ENCODE data around the gene CTDSPL.
A peak's percentile ranks its signal among the peaks of the same experiment; 100 is the strongest.
"Not testable (repeated sequence)": the region's sequence is repeated elsewhere in the genome, so short reads cannot be mapped to it uniquely, and the experiment has no call there.

The CTDSPL gene

GRCh38 chr3:37968813-37969595, 107.3 kb downstream of the CTDSPL start:
- no peak for DNase-seq (ENCODE audit: low read depth)

DNA sequence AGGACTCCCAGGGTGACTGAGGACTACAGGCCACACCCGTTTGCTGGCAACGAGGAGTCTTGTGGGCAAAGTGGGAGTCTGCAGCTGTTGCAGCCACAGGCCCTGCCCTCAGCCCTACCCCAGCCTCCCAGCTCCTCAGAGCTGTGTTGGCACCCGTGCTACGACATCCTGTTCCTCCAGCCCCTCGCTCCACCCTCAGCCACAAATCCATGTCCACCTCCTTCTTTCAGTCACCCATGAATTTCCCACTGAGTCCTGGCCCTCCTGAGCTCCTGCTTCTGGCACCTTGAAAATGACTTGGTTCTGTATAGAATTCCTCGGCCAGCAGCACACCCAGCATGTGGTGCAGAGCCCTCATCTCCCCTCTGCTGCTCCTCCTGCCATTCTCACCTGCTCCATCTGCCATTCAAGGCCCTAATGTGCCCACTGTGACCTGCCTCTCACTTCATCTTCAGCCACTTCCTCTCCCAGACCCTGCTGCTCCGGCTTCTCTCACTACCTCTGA, 108.0 kb downstream of the CTDSPL start:
- no peak for DNase-seq (ENCODE audit: low read depth)

DNA sequence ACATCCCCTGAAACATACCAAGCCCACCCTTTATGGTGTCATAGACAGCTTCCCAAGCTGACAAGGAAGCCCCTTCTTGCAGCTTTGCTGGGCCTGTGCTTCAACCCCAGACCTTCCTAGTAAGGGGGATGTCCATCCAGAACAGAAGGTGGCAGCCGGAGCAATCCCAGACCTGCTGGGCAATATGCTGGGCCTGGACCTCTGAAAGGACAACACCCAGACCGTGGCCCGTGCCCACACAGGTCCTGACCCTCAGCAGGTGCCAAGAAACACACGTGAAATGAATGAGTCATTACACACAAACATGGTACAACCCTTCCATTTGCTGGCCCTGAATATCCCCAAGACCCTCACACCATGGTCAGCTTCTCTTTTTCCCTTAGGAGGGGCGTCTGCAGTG, 109.1 kb downstream of the CTDSPL start:
- DNase-seq (ENCODE audit: low read depth): no peak

DNA sequence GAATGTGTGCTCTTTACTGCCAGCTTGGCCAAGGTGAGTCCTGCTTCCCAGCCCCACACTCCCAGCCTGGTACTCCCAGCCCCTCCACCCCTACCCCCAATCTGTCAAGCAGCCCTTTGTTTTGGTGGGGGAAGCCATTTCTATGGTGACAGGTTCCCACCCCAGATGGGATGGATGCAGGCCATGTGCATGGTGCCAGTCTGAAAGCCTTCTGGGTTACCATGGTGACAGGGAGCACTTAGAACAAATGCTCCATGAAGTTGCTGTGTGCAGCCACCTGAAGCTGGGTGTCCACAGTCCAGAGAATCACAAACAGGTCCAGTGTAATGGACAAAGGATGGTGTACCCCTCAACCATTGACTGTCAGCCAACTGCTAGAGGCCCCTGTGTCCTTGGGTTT, 109.8 kb downstream of the CTDSPL start:
- no peak for DNase-seq (ENCODE audit: low read depth)

DNA sequence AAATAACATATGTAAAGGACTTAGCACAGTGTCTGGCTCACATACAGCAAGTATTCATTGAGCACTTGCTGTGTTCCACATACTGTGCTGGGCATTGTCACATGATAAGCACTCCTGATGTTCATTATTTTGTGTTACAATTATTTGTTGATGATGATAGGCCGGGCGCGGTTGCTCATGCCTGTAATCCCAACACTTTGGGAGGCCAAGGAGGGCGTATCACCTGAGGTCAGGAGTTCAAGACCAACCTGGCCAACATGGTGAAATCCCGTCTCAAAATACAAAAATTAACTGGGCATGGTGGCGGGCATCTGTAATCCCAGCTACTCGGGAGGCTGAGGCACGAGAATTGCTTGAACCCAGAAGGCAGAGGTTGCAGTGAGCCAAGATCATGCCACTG, 110.4 kb downstream of the CTDSPL start:
- not testable (repeated sequence) for DNase-seq (ENCODE audit: low read depth)

DNA sequence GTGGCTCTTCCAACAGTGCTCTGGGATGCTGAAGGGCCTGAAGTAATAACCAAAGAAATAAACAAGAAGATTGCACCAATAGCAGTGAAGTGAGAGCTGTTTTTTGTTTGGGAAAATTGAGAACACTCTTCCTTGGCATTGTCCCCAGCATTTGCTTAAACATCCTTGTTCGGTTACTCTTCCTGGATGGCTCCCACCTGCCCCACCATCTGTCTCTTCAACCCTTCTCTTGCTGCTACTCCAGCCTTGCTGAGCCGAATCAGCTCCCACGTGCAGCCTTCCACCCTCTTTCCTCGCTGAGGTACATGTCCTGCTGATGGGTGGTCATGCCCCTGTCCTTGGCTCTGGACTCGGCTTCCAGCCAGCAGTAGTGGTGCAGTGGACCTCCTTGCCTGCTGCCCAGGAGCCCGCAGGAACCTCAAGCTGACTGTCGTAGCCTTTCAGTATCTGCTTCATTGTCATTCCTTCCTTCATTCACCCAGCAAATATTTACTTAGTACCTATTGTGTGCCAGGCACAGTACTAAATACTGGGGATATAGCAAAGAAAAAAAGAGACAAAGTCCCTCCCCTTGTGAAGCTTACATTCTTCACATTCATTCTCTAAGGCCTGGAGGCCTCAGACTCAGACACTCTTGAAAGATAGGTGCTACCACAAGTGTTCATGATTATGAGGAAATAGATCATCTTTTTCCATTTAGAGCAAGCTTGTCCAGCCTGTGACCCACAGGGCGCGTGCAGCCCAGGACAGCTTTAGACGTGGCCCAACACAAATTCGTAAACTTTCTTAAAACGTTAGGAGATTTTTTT, 111.8 kb downstream of the CTDSPL start:
- DNase-seq (ENCODE audit: low read depth): no peak

GRCh38 chr3:37974121-37975083, 112.7 kb downstream of the CTDSPL start:
- peak; percentile 52 for DNase-seq (ENCODE audit: low read depth)

GRCh38 chr3:37979541-37980461, 118.1 kb downstream of the CTDSPL start:
- no peak for DNase-seq (ENCODE audit: low read depth)

DNA sequence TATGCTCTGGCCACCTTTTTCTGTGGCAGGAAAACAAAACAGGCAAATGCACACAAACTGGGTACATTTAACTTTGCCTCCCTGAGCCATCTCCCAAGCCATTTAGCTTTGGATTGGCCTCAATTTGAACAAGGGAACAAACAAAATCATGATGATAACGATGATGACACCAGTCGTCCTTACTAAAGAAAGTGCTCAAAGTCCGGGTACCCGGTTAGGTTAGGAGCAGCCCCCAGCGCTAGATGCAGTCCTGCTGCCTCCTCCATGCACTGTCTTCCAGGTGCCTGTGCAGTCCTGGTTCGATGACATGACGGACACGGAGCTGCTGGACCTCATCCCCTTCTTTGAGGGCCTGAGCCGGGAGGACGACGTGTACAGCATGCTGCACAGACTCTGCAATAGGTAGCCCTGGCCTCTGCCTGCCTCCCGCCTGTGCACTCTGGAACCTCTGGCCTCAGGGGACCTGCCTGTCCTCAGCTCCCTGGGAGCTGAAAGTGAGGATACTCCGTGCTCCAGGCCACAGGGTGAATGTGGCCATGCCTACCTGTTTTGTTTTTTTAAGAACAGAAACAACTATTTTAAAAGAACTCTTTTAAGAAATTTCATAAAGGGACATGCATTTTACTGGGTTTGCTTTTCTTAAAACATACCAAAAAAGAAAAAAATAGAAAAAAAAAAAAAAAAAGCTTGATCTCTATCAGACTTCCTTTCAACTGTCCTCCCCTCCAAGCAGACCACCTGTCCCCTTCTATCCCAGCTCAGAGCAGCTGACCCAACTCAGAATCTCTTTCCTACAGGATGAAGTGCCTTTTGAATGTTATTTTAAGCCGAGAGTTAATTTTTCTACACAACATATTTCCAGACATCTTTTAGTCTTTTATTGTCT, 119.0 kb downstream of the CTDSPL start:
- no peak for DNase-seq (ENCODE audit: low read depth)

GRCh38 chr3:37981348-37981664, 119.6 kb downstream of the CTDSPL start:
- no peak for DNase-seq (ENCODE audit: low read depth)

- no peak for DNase-seq (ENCODE audit: low read depth)
Observed at GRCh38 chr3:37982331-37982730, 120.7 kb downstream of the CTDSPL start.

- no peak for DNase-seq (ENCODE audit: low read depth)
Observed at GRCh38 chr3:37984051-37984450, 122.4 kb downstream of the CTDSPL start.

DNA sequence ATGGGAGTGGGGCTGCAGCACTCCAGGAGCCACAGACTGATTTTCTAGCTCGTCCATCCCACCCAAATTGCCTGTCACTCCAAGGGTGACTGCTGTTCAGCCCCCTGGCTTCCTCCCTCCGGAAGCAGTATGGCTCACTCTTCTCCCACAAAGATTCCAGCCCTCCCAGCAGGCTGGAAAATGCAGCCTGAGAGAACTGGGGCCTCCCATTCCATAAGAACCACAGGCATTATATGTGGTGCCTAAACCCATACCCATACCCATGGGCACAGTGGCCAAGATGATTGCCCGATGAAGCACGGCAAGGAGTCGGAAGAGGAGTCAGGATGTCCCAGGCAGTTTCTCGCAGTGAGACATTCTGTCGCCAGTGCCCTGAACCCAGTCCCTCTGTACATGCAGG, 122.9 kb downstream of the CTDSPL start:
- DNase-seq (ENCODE audit: low read depth): no peak

DNA sequence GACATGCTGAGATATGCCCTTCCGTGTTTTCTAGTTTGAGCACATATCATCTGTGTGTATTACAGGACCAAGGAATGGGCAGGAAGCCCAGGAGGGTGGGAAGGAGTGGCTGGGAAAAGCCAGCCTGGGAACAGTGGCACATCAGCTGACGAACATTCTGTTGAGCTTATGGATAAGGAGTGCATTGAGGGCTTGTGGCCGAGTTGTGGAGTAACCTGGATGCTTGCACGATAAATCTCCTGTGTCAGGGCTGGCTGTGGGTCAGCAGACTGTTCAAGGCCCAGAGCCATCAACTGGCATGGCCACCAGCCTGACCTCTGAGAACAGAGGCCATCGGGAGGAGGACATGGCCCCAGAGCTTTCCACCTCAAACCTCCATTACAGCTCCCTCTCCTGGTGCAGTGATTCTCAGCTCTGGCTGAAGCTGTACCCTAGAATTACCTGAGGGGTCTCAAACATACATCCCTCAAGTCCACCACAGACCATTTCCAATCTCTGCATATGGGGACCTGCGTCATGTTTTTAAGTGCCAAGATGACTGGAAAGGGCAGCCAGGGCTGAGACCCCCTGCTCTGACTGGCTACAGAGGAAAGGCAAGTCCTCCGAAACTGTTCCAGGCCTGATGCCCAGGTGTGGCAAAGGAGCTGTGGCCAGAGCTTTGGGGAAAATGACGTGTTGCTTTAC, 124.1 kb downstream of the CTDSPL start:
- DNase-seq (ENCODE audit: low read depth): no peak

DNA sequence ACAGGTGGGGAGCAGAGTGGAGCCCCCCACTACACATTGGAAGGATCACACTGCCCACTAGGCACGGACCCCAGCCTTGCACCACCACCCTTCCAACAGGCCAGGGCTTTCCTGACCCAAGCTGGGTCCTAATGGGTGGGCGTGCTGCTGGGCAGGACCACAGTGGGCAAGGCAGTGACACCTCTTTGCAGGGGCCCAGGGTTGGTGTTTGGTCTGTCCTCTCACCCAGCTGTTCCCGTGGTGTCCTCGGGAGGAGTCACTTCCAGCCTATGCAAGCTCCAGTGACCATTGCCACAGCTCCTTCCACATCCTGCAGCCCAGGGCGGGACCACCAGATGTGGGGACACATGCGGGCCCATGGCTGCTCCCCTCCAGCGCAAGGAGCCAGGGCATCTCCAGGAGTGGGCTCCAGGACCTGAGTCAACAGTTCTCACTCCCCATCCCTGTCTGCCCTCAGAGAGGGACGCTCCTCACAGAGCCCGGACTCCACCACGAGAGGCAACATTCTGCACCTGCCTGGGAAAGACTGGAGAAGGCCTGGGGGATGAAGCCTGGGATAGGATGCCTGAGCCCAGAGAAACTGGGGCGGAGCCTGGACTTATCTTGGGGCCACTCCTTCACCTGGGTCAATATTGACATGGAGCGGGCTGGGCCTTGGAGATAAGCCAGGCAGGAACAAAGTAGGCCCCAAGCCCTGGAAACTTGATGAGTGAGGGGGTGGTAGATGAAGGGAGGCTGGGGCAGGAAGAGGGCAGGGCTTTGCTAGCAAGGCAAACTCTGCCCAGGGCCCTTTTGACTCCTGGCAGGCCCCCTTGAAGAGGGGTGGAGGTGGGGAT, 125.0 kb downstream of the CTDSPL start:
- no peak for DNase-seq (ENCODE audit: low read depth)

- no peak for DNase-seq (ENCODE audit: low read depth)
Observed at GRCh38 chr3:37987315-37987697, 125.6 kb downstream of the CTDSPL start.

DNA sequence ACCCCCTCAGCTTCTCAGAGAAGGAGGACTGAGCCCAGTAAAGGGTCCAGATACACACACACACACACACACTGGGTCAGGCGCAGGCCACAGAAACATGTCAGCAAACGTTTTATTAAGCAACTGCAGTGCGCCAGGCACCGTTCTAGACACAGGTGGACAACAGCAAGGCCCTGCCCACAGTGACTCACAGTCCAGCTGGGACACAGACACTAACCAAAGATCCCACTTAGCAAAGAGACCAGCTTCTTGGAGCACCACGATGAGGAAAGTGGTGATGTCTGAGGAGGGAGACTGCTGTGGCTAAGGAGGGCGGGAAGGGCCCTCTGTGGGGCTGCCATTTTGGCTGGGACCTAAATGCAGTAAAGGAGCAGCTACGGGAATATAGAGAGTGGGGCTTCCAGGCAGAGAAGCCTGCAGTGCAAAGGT, 126.1 kb downstream of the CTDSPL start:
- DNase-seq (ENCODE audit: low read depth): no peak

DNA sequence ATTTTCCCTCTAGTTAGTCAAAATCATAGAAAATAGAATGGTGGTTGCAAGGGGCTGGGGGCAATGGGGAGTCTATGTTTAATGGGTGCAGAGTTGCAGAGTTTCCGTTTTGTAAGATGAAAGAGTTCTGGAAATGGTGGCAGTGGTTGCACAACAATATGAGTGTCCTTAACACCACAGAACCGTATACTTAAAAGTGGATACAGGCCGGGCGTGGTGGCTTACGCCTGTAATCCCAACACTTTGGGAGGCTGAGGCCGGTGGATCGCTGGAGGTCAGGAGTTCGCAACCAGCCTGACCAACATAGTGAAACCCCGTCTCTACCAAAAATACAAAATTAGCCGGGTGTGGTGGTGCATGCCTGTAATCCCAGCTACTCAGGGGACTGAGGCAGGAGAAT, 126.7 kb downstream of the CTDSPL start:
- DNase-seq (ENCODE audit: low read depth): not testable (repeated sequence)

Measured in activated T-helper 9 cell treated with anti-CD3 and anti-CD28 coated beads, Interleukin-2, amount 50 U/mL, for 16 hours (primary cell).